Bronchial epithelial cell (primary cell): ENCODE results near the gene OR8D2. TPM values are rescaled to one million over a fixed set of nuclear protein-coding genes. Genes with fewer than 3 reads are reported as not detected.

Experiments used
- DNase-seq: peaks from one replicate; pipeline ENCODE4 v3.0.0-alpha.2; 2010; ENCODE audit warnings: low read depth
- FAIRE-seq: peaks from 2 replicates; lab custom pipeline; 2011; peaks lifted over from hg19 to GRCh38; lab: Jason Lieb, UNC
- H3K27me3 ChIP-seq: 2 replicates; pipeline ENCODE4 v1.5.1; 2011; ENCODE audit warnings: low read length; ENCODE audit not compliant: control insufficient read depth, insufficient read depth
- H3K36me3 ChIP-seq: 2 replicates; pipeline ENCODE4 v1.5.1; 2011; ENCODE audit warnings: low read length; ENCODE audit not compliant: control insufficient read depth, insufficient read depth
- H3K4me3 ChIP-seq: 2 replicates; pipeline ENCODE4 v1.5.1; 2011; ENCODE audit warnings: mild to moderate bottlenecking, low read depth, low read length, control low read depth
- total RNA-seq: library from RNA; depleted of rRNA; stranded (reverse); fragments of >200 nt; gene quantifications from 2 replicates; pipeline ENCODE4 v1.2.1, GENCODE V29; 2014
- TF ChIP-seq, protein P1 (sequence below): IDR thresholded peaks from 2 replicates; pipeline ENCODE4 v1.5.1; 2011; ENCODE audit warnings: mild to moderate bottlenecking, moderate library complexity, low read length, control low read depth, inconsistent platforms; ENCODE audit not compliant: insufficient read depth, severe bottlenecking

The OR8D2 gene
- total RNA-seq, 1 donor from 2014 or later, result not detected

- Histone ChIP-seq H3K4me3 (no peak overlapping the region), H3K36me3 (no peaks in the 10 kb centered on the region), H3K27me3 (no peaks in the 10 kb centered on the region)
- DNase-seq (peak; percentile 62), FAIRE-seq (no peak)
- TF ChIP-seq, protein P1, sequence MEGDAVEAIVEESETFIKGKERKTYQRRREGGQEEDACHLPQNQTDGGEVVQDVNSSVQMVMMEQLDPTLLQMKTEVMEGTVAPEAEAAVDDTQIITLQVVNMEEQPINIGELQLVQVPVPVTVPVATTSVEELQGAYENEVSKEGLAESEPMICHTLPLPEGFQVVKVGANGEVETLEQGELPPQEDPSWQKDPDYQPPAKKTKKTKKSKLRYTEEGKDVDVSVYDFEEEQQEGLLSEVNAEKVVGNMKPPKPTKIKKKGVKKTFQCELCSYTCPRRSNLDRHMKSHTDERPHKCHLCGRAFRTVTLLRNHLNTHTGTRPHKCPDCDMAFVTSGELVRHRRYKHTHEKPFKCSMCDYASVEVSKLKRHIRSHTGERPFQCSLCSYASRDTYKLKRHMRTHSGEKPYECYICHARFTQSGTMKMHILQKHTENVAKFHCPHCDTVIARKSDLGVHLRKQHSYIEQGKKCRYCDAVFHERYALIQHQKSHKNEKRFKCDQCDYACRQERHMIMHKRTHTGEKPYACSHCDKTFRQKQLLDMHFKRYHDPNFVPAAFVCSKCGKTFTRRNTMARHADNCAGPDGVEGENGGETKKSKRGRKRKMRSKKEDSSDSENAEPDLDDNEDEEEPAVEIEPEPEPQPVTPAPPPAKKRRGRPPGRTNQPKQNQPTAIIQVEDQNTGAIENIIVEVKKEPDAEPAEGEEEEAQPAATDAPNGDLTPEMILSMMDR, result no peak
Measured at GRCh38 chr11:124315052-124315451, 4.9 kb downstream of the OR8D2 start.

GRCh38 chr11:124313849-124314248 lies 6.1 kb downstream of the OR8D2 start, which contains the start of gene OR8D1:
Gene OR8D1 (minus strand): TSS chr11:124313949. CDS start chr11:124310766, 3,183 bp downstream.
- FAIRE-seq, result no peak
- no peak for DNase-seq
- no peak within 1 kb of the TSS for H3K4me3 ChIP-seq
- no peaks in the 10 kb centered on the region for H3K36me3 ChIP-seq
- TF ChIP-seq, protein P1, result no peak
- no peaks in the 10 kb centered on the region for H3K27me3 ChIP-seq

DNA sequence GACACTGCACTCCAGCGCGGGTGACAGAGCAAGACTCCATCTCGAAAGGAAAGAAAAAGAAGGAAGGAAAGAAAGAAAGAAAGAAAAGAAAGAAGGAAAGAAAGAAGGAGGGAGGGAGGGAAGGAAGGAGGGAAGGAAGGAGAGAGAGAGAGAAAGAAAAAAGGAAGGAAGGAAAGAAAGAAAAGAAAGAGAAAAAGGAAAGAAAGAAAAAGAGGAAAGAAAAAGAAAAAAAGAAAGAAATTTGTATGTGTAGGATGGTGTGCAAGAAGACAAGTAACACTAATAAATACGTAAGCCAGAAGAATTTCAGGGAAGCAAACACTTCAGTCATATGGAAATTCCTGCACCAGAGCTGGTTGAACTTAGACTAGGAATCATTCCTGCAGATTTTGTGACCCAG lies 6.9 kb downstream of the OR8D2 start:
- Histone ChIP-seq H3K36me3 (no peaks in the 10 kb centered on the region), H3K27me3 (no peaks in the 10 kb centered on the region), H3K4me3 (no peak overlapping the region)
- FAIRE-seq, result no peak
- TF ChIP-seq, protein P1, result no peak
- DNase-seq, result no peak

GRCh38 chr11:124311670-124312069 lies 8.3 kb downstream of the OR8D2 start:
- DNase-seq (no peak), FAIRE-seq (no peak)
- TF ChIP-seq, protein P1, result no peak
- Histone ChIP-seq H3K4me3 (no peak overlapping the region), H3K27me3 (no peaks in the 10 kb centered on the region), H3K36me3 (no peaks in the 10 kb centered on the region)

GRCh38 chr11:124311269-124311668 lies 8.7 kb downstream of the OR8D2 start:
- FAIRE-seq, result no peak
- no peaks in the 10 kb centered on the region for H3K27me3 ChIP-seq
- no peaks in the 10 kb centered on the region for H3K36me3 ChIP-seq
- H3K4me3 ChIP-seq, result no peak overlapping the region
- DNase-seq, result no peak
- TF ChIP-seq, protein P1, result no peak

GRCh38 chr11:124310721-124311120 lies 9.3 kb downstream of the OR8D2 start:
- no peak for FAIRE-seq
- H3K36me3 ChIP-seq, result no peaks in the 10 kb centered on the region
- DNase-seq, result peak; percentile 4
- TF ChIP-seq, protein P1, result no peak
- H3K4me3 ChIP-seq, result no peak overlapping the region
- H3K27me3 ChIP-seq, result no peaks in the 10 kb centered on the region
